Left ventricle myocardium inferior (tissue), 1 donor: ENCODE measurements around the gene CNTNAP2. TPM values are rescaled to one million over a fixed set of nuclear protein-coding genes. Genes with fewer than 3 reads are reported as not detected.

ENCODE experiments used
- DNase-seq: peaks from one replicate; pipeline ENCODE4 v3.0.0-alpha.2; 2020
- H3K27ac ChIP-seq: fragments of 200-600 bp; replicated peaks from 2 replicates; pipeline ENCODE4 v1.8.0; 2021
- H3K27me3 ChIP-seq: fragments of 200-600 bp; 2 replicates; pipeline ENCODE4 v1.8.0; 2021; ENCODE audit warnings: low read depth
- H3K36me3 ChIP-seq: fragments of 200-600 bp; 2 replicates; pipeline ENCODE4 v1.8.0; 2021
- H3K4me1 ChIP-seq: fragments of 200-600 bp; 2 replicates; pipeline ENCODE4 v1.8.0; 2021
- H3K4me3 ChIP-seq: fragments of 200-600 bp; 2 replicates; pipeline ENCODE4 v1.8.0; 2021; ENCODE audit warnings: mild to moderate bottlenecking, moderate library complexity
- H3K9me3 ChIP-seq: fragments of 200-600 bp; replicated peaks from 2 replicates; pipeline ENCODE4 v1.8.0; 2021
- CTCF ChIP-seq: fragments of 200-600 bp; IDR thresholded peaks from 2 replicates; pipeline ENCODE4 v1.8.0; 2021; ENCODE audit warnings: antibody characterized with exemption, mild to moderate bottlenecking, borderline replicate concordance
- intact Hi-C: fragments of 100-400 bp; cut with micrococcal nuclease; formaldehyde crosslinking; loops from one replicate; pipeline ENCODE4 v1.11.0; 2022
- total RNA-seq: library from RNA; stranded (reverse); fragmentation: NEBNext Ultra II Directional; extraction: Animal tissue kit (Norgen Biotek cat#: 25700); gene quantifications from one replicate; pipeline ENCODE4 v1.2.1, GENCODE V29; 2021
- donor health status: DM: no; HTN: yes; CAD: no; lungs with severe emphysema.

CNTNAP2 gene
- total RNA-seq, 1 donor from 2014 or later, result 0.99 TPM

- no peak for DNase-seq
- intact Hi-C loops, result no loop called here
Measured at GRCh38 chr7:147014286-147014955, 897.8 kb downstream of the CNTNAP2 start.

DNA sequence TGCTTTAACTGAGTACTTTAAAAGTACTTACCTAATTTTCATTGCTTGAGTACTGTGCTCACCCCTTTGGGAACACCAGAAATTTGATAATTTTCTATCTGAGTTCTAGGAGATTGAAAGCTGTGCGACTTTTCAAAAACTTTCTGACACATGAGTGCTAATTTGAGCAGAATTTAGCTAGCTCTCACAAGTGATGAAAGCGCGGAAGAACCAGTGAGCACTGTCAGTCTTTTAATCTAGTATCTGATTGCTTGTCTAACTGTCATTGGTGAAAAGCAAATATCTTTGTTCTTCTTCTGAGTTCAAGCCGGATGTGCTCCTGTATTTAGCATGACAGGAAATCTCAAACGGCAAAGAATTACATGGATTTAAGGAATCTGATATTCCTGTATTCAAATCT, 899.4 kb downstream of the CNTNAP2 start:
- Histone ChIP-seq H3K4me1 (no peaks in the 10 kb centered on the region), H3K36me3 (no peaks in the 10 kb centered on the region), H3K4me3 (no peak overlapping the region), H3K9me3 (no peaks in the 10 kb centered on the region), H3K27me3 (no peaks in the 10 kb centered on the region), H3K27ac (no peak overlapping the region)
- DNase-seq, result no peak
- intact Hi-C loops, result no loop called here
- no peak for TF ChIP-seq CTCF

More at GRCh38 chr7:147014286-147014955, 897.8 kb downstream of the CNTNAP2 start:
- TF ChIP-seq CTCF, result no peak
- H3K27ac ChIP-seq, result no peak overlapping the region
- H3K4me3 ChIP-seq, result no peak overlapping the region
- H3K9me3 ChIP-seq, result no peaks in the 10 kb centered on the region
- no peaks in the 10 kb centered on the region for H3K4me1 ChIP-seq
- no peaks in the 10 kb centered on the region for H3K27me3 ChIP-seq
- no peaks in the 10 kb centered on the region for H3K36me3 ChIP-seq

- Histone ChIP-seq H3K27ac (no peak overlapping the region), H3K4me3 (no peak overlapping the region), H3K4me1 (no peaks in the 10 kb centered on the region), H3K36me3 (no peaks in the 10 kb centered on the region), H3K27me3 (no peaks in the 10 kb centered on the region), H3K9me3 (no peaks in the 10 kb centered on the region)
- no peak for DNase-seq
- intact Hi-C loops, result no loop called here
- TF ChIP-seq CTCF, result no peak
Measured at GRCh38 chr7:147022056-147022455, 905.5 kb downstream of the CNTNAP2 start.

DNA sequence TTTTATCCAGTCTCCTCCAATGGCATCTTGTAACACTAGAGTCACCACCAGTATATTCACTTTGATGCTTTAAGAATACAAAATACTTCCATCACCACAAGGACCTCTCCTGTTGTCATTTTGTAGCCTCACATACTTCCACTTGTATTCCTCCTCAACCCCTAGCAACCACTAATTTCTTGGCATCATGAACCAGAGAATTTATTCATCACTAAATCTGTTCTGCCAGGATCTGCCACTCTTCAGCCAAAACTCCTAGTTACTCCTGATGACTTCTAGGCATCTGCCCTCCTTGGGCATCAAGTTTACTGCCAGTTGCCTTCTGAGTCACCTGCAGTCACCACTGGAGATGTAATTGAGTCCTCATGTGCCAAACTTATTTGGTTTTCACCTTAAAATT, 906.8 kb downstream of the CNTNAP2 start:
- Histone ChIP-seq H3K27ac (no peak overlapping the region), H3K4me1 (no peaks in the 10 kb centered on the region), H3K27me3 (no peaks in the 10 kb centered on the region), H3K4me3 (no peak overlapping the region), H3K9me3 (no peaks in the 10 kb centered on the region), H3K36me3 (no peaks in the 10 kb centered on the region)
- no peak for TF ChIP-seq CTCF
- intact Hi-C loops, result no loop called here
- DNase-seq, result no peak

- intact Hi-C loops, result no loop called here
- no peak for DNase-seq
- Histone ChIP-seq H3K27ac (no peak overlapping the region), H3K36me3 (no peaks in the 10 kb centered on the region), H3K4me1 (no peaks in the 10 kb centered on the region), H3K27me3 (no peaks in the 10 kb centered on the region), H3K4me3 (no peak overlapping the region), H3K9me3 (no peaks in the 10 kb centered on the region)
- no peak for TF ChIP-seq CTCF
Measured at GRCh38 chr7:147029953-147030352, 913.4 kb downstream of the CNTNAP2 start.
